ENCODE measurements around the gene TRAPPC11. TPM values are rescaled to one million over a fixed set of nuclear protein-coding genes. Genes with fewer than 3 reads are reported as not detected.

The TRAPPC11 gene
- total RNA-seq, 3 donors from 2014 or later: 39.0 to 86.8 (median 43.0) TPM

- no peak for DNase-seq (ENCODE audit: low spot score in 2 of 2)
- Histone ChIP-seq H3K27me3 (no peaks in the 10 kb centered on the region), H3K27ac (no peak overlapping the region), H3K36me3 (no peaks in the 10 kb centered on the region), H3K9me3 (no peaks in the 10 kb centered on the region), H3K4me3 (no peak overlapping the region), H3K4me1 (no peaks in the 10 kb centered on the region)
- TF ChIP-seq POLR2AphosphoS5 (IDR thresholded peaks at IDR 0.05) (no peak), POLR2A (IDR thresholded peaks at IDR 0.05) (no peak), CTCF (IDR thresholded peaks at IDR 0.05) (no peak)
- intact Hi-C loops (cut with DNase I; ENCODE audit: low total_unique reads): no loop called here
Observed at GRCh38 chr4:183612329-183613250, 46.5 kb upstream of the TRAPPC11 start.

- Histone ChIP-seq H3K4me1 (no peaks in the 10 kb centered on the region), H3K4me3 (no peak overlapping the region), H3K27me3 (no peaks in the 10 kb centered on the region), H3K36me3 (no peaks in the 10 kb centered on the region), H3K27ac (no peak overlapping the region), H3K9me3 (no peaks in the 10 kb centered on the region)
- intact Hi-C loops (cut with DNase I; ENCODE audit: low total_unique reads): no loop called here
- TF ChIP-seq POLR2AphosphoS5 (IDR thresholded peaks at IDR 0.05) (no peak), POLR2A (IDR thresholded peaks at IDR 0.05) (no peak), CTCF (IDR thresholded peaks at IDR 0.05) (no peak)
- DNase-seq (ENCODE audit: low spot score in 2 of 2): no peak
Observed at GRCh38 chr4:183617075-183617474, 42.0 kb upstream of the TRAPPC11 start.

- peak overlapping the region in 1 of 2 donors; percentile 22 for H3K27ac ChIP-seq
- no peak for TF ChIP-seq POLR2AphosphoS5 (IDR thresholded peaks at IDR 0.05)
- no peak for TF ChIP-seq CTCF (IDR thresholded peaks at IDR 0.05)
- TF ChIP-seq POLR2A (IDR thresholded peaks at IDR 0.05): no peak
- no peak for DNase-seq (ENCODE audit: low spot score in 2 of 2)
- H3K27me3 ChIP-seq: no peaks in the 10 kb centered on the region
- intact Hi-C loops (cut with DNase I; ENCODE audit: low total_unique reads): no loop called here
- H3K36me3 ChIP-seq: no peaks in the 10 kb centered on the region
- H3K4me1 ChIP-seq: no peaks in the 10 kb centered on the region
- no peak overlapping the region for H3K4me3 ChIP-seq
- H3K9me3 ChIP-seq: no peaks in the 10 kb centered on the region
Observed at GRCh38 chr4:183618681-183619080, 40.4 kb upstream of the TRAPPC11 start.

GRCh38 chr4:183620421-183620820 lies 38.7 kb upstream of the TRAPPC11 start:
- TF ChIP-seq POLR2A (IDR thresholded peaks at IDR 0.05) (no peak), CTCF (IDR thresholded peaks at IDR 0.05) (no peak), POLR2AphosphoS5 (IDR thresholded peaks at IDR 0.05) (no peak)
- H3K27ac ChIP-seq: no peak overlapping the region
- intact Hi-C loops (cut with DNase I; ENCODE audit: low total_unique reads): no loop called here
- no peaks in the 10 kb centered on the region for H3K27me3 ChIP-seq
- H3K9me3 ChIP-seq: no peaks in the 10 kb centered on the region
- H3K4me1 ChIP-seq: no peaks in the 10 kb centered on the region
- H3K4me3 ChIP-seq: no peak overlapping the region
- H3K36me3 ChIP-seq: no peaks in the 10 kb centered on the region
- no peak for DNase-seq (ENCODE audit: low spot score in 2 of 2)

GRCh38 chr4:183621875-183622274 lies 37.2 kb upstream of the TRAPPC11 start:
- TF ChIP-seq POLR2A (IDR thresholded peaks at IDR 0.05) (no peak), CTCF (IDR thresholded peaks at IDR 0.05) (no peak), POLR2AphosphoS5 (IDR thresholded peaks at IDR 0.05) (no peak)
- no peaks in the 10 kb centered on the region for H3K27me3 ChIP-seq
- no peak overlapping the region for H3K27ac ChIP-seq
- no peaks in the 10 kb centered on the region for H3K9me3 ChIP-seq
- H3K36me3 ChIP-seq: no peaks in the 10 kb centered on the region
- H3K4me1 ChIP-seq: no peaks in the 10 kb centered on the region
- intact Hi-C loops (cut with DNase I; ENCODE audit: low total_unique reads): no loop called here
- H3K4me3 ChIP-seq: no peak overlapping the region
- no peak for DNase-seq (ENCODE audit: low spot score in 2 of 2)

Data from breast epithelium (tissue), 4 donors.